Fibroblast of lung (primary cell): Measurements from ENCODE around the gene MAP1LC3B2. TPM values are rescaled to one million over a fixed set of nuclear protein-coding genes. Genes with fewer than 3 reads are reported as not detected.

Source experiments
- DNase-seq, 2 donors: peaks; one replicate each; pipeline versions ENCODE4 v3.0.0 to v3.0.0-alpha.2; 2010; ENCODE audit warnings: low read depth in 2 of 2
- H2AFZ ChIP-seq: 2 replicates; pipeline ENCODE4 v1.5.1; 2012; ENCODE audit warnings: low read length, control low read depth, inconsistent platforms
- H3K27ac ChIP-seq: 2 replicates; pipeline ENCODE4 v1.5.1; 2011; ENCODE audit warnings: low read length, control low read depth; ENCODE audit not compliant: insufficient read depth
- H3K27me3 ChIP-seq: 2 replicates; pipeline ENCODE4 v1.5.1; 2011; ENCODE audit warnings: mild to moderate bottlenecking, low read length; ENCODE audit not compliant: control insufficient read depth, insufficient read depth
- H3K36me3 ChIP-seq: 2 replicates; pipeline ENCODE4 v1.5.1; 2011; ENCODE audit warnings: low read length; ENCODE audit not compliant: control insufficient read depth, insufficient read depth
- H3K4me1 ChIP-seq: 2 replicates; pipeline ENCODE4 v1.5.1; 2011; ENCODE audit warnings: low read length; ENCODE audit not compliant: control insufficient read depth, insufficient read depth; ENCODE audit errors: extremely low read depth
- H3K4me2 ChIP-seq: 2 replicates; pipeline ENCODE4 v1.5.1; 2011; ENCODE audit warnings: low read length, control low read depth; ENCODE audit not compliant: insufficient read depth; ENCODE audit errors: extremely low read depth
- H3K4me3 ChIP-seq, 4 experiments: fragments of 200-600 bp in 1 of 4; sonication (generic) in 1 of 4; replicated peaks in 1 of 4; 2 replicates each; pipeline ENCODE4 v1.5.1; 2011 to 2016; ENCODE audit warnings: low read length in 4 of 4, low read depth in 3 of 4, mild to moderate bottlenecking in 3 of 4, control low read depth in 2 of 4, inconsistent platforms in 1 of 4, mixed read lengths in 1 of 4; ENCODE audit not compliant: insufficient read depth in 1 of 4; ENCODE audit errors: control extremely low read depth in 1 of 4
- H3K79me2 ChIP-seq: 2 replicates; pipeline ENCODE4 v1.5.1; 2012; ENCODE audit warnings: mild to moderate bottlenecking, low read length, inconsistent platforms; ENCODE audit not compliant: control insufficient read depth, insufficient read depth
- H3K9ac ChIP-seq: 2 replicates; pipeline ENCODE4 v1.5.1; 2011; ENCODE audit warnings: mild to moderate bottlenecking, low read length, control low read depth; ENCODE audit not compliant: insufficient read depth
- H3K9me3 ChIP-seq: 2 replicates; pipeline ENCODE4 v1.5.1; 2012; ENCODE audit warnings: low read depth, low read length; ENCODE audit not compliant: control insufficient read depth, insufficient read depth
- H4K20me1 ChIP-seq: 2 replicates; pipeline ENCODE4 v1.5.1; 2011; ENCODE audit warnings: low read length; ENCODE audit not compliant: control insufficient read depth, insufficient read depth; ENCODE audit errors: extremely low read depth
- EZH2 ChIP-seq: IDR thresholded peaks from 2 replicates; pipeline ENCODE4 v1.5.1; 2012; ENCODE audit warnings: low read length, control low read depth, mild to moderate bottlenecking; ENCODE audit errors: missing control alignments
- polyA plus RNA-seq, 2 donors: library from polyadenylated mRNA; depleted of rRNA in 1 of 2; stranded (reverse) in 1 of 2; unstranded in 1 of 2; fragments of >200 nt; gene quantifications; 2 replicates each; pipeline ENCODE4 v1.2.1, GENCODE V29; 2011 to 2012; ENCODE audit warnings: missing spikeins in 1 of 2
- total RNA-seq: library from RNA; depleted of rRNA; stranded (reverse); fragments of >200 nt; gene quantifications from 2 replicates; pipeline ENCODE4 v1.2.1, GENCODE V29; 2014
- TF ChIP-seq, protein P1 (sequence below), 2 donors: IDR thresholded peaks in 1 of 2; conservative IDR thresholded peaks in 1 of 2; 1 replicate in 1 of 2; 2 replicates in 1 of 2; pipeline ENCODE4 v1.5.1; 2011 to 2012; ENCODE audit warnings: low read length in 2 of 2, control low read depth in 1 of 2, inconsistent platforms in 1 of 2, low read depth in 1 of 2, mild to moderate bottlenecking in 1 of 2

Gene MAP1LC3B2
- total and polyA plus RNA-seq, 2 donors (not counting 1 experiment from before 2014, with no cell fraction given): 1.2 TPM

DNA sequence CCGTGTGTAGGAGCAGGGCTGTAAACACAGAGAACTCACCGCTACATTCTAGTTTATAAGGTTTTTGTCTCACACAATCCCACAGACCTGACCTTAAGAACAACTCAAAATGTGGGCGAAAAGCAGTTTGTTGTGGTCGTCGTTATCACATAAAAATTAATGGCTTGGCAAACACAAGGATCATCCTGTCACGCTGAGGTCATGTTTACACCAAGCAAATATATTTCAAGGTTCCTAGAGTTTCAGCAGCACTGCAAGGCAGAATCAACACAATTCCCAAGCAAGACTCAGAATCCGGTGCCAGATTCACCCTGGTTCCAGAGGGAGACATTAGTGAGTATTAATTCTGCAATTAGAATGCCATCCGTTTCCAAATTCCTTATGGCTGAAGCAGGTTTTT lies 30.1 kb upstream of the MAP1LC3B2 start:
- no peak for TF ChIP-seq EZH2
- TF ChIP-seq, protein P1, sequence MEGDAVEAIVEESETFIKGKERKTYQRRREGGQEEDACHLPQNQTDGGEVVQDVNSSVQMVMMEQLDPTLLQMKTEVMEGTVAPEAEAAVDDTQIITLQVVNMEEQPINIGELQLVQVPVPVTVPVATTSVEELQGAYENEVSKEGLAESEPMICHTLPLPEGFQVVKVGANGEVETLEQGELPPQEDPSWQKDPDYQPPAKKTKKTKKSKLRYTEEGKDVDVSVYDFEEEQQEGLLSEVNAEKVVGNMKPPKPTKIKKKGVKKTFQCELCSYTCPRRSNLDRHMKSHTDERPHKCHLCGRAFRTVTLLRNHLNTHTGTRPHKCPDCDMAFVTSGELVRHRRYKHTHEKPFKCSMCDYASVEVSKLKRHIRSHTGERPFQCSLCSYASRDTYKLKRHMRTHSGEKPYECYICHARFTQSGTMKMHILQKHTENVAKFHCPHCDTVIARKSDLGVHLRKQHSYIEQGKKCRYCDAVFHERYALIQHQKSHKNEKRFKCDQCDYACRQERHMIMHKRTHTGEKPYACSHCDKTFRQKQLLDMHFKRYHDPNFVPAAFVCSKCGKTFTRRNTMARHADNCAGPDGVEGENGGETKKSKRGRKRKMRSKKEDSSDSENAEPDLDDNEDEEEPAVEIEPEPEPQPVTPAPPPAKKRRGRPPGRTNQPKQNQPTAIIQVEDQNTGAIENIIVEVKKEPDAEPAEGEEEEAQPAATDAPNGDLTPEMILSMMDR (conservative IDR thresholded peaks at IDR 0.05 in 1 of 2, IDR thresholded peaks at IDR 0.05 in 1 of 2; ENCODE audit: low read depth in 1 of 2, low read length in 2 of 2): no peak
- Histone ChIP-seq H3K4me2 (peak overlapping the region; percentile 4), H3K27ac (no peak overlapping the region), H3K9me3 (no peaks in the 10 kb centered on the region), H3K4me3 (no peak overlapping the region), H2AFZ (no peak overlapping the region), H3K4me1 (peaks cover 21% of the 10 kb centered on the region), H3K79me2 (no peaks in the 10 kb centered on the region), H3K9ac (no peak overlapping the region), H3K36me3 (no peaks in the 10 kb centered on the region), H3K27me3 (no peaks in the 10 kb centered on the region), H4K20me1 (no peaks in the 10 kb centered on the region)
- peak; percentile 49 to 91 for DNase-seq

GRCh38 chr12:116529686-116530085 lies 29.5 kb upstream of the MAP1LC3B2 start:
- Histone ChIP-seq H3K36me3 (no peaks in the 10 kb centered on the region), H3K9ac (no peak overlapping the region), H3K27ac (no peak overlapping the region), H3K4me3 (no peak overlapping the region), H3K4me2 (no peak overlapping the region), H3K9me3 (no peaks in the 10 kb centered on the region), H4K20me1 (no peaks in the 10 kb centered on the region), H3K79me2 (no peaks in the 10 kb centered on the region), H3K4me1 (peaks cover 20% of the 10 kb centered on the region), H2AFZ (no peak overlapping the region), H3K27me3 (no peaks in the 10 kb centered on the region)
- DNase-seq: no peak
- TF ChIP-seq EZH2: no peak
- TF ChIP-seq, protein P1 (conservative IDR thresholded peaks at IDR 0.05 in 1 of 2, IDR thresholded peaks at IDR 0.05 in 1 of 2; ENCODE audit: low read depth in 1 of 2, low read length in 2 of 2): no peak

DNA sequence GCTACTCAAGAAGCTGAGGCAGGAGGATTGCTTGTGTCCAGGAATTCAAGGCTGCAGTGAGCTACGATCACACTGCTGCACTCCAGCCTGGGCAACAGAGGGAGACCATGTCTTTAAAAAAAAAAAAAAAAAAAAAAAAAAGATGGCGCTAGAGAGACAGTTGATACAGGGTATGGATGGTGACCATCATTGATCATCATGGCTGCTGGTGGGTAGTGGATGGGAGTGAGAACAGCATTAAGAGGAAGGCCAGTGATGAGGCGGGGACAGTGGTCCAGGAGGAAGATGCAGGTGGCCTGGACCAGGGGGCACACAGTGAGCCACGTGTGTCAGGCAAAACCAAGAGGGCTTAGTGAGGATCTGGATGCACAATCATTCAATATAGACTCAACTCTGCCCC lies 26.8 kb upstream of the MAP1LC3B2 start:
- Histone ChIP-seq H3K4me1 (peaks cover 7% of the 10 kb centered on the region), H3K36me3 (no peaks in the 10 kb centered on the region), H2AFZ (no peak overlapping the region), H4K20me1 (no peaks in the 10 kb centered on the region), H3K27ac (no peak overlapping the region), H3K79me2 (no peaks in the 10 kb centered on the region), H3K4me2 (no peak overlapping the region), H3K4me3 (no peak overlapping the region), H3K27me3 (no peaks in the 10 kb centered on the region), H3K9ac (no peak overlapping the region), H3K9me3 (no peaks in the 10 kb centered on the region)
- TF ChIP-seq, protein P1 (conservative IDR thresholded peaks at IDR 0.05 in 1 of 2, IDR thresholded peaks at IDR 0.05 in 1 of 2; ENCODE audit: low read depth in 1 of 2, low read length in 2 of 2): peak in 1 of 2 donors; percentile 2
- no peak for TF ChIP-seq EZH2
- no peak for DNase-seq
